SK-N-SH (cell line): ENCODE data around the gene DNMT3A. TPM values are rescaled to one million over a fixed set of nuclear protein-coding genes. Genes with fewer than 3 reads are reported as not detected.
A peak's percentile ranks its signal among the peaks of the same experiment; 100 is the strongest.

Source experiments
- CTCF ChIA-PET: fragments of 300-600, 350-600 bp; formaldehyde crosslinking; extraction: SDS; loops from one replicate; lab custom pipeline; 2021; lab: Yijun Ruan, JAX
- POLR2A ChIA-PET: fragments of 350-600 bp; sonication (Branson Sonifier 250); formaldehyde crosslinking; extraction: SDS; loops from one replicate; lab custom pipeline; 2020; ENCODE audit warnings: antibody characterized with exemption, inconsistent platforms; lab: Yijun Ruan, JAX
- DNase-seq: peaks from one replicate; pipeline ENCODE4 v3.0.0; 2012
- H2AFZ ChIP-seq: fragments of 200-600 bp; sonication (generic); 2 replicates; pipeline ENCODE4 v1.8.1; 2016; ENCODE audit warnings: antibody characterized with exemption, mild to moderate bottlenecking, low read depth
- H3F3A ChIP-seq: fragments of 200-600 bp; sonication (generic); replicated peaks from 2 replicates; pipeline ENCODE3; 2016; ENCODE audit warnings: antibody characterized with exemption, mild to moderate bottlenecking; ENCODE audit not compliant: insufficient read depth
- H3K27ac ChIP-seq, 2 experiments: fragments of 200-500 bp in 1 of 2; fragments of 200-600 bp in 1 of 2; sonication (Bioruptor generic) in 1 of 2; sonication (generic), shearing (Covaris generic) in 1 of 2; 2 replicates each; pipeline versions ENCODE4 v1.5.1 to v1.6.1; 2014 to 2016; ENCODE audit warnings: low read depth in 2 of 2, inconsistent platforms in 1 of 2, low read length in 1 of 2, mild to moderate bottlenecking in 1 of 2, mixed read lengths in 1 of 2
- H3K27me3 ChIP-seq: fragments of 200-600 bp; sonication (generic), shearing (Covaris generic); 2 replicates; pipeline ENCODE4 v1.6.1; 2016; ENCODE audit warnings: mixed run types; ENCODE audit not compliant: insufficient read depth
- H3K36me3 ChIP-seq, 2 experiments: fragments of 200-500 bp in 1 of 2; fragments of 200-600 bp in 1 of 2; sonication (Bioruptor generic) in 1 of 2; sonication (generic) in 1 of 2; replicated peaks in 1 of 2; 2 replicates each; pipeline versions ENCODE3 to v1.5.1; 2014 to 2016; ENCODE audit warnings: low read length in 1 of 2, mild to moderate bottlenecking in 1 of 2; ENCODE audit not compliant: insufficient read depth in 2 of 2, control insufficient read depth in 1 of 2
- H3K4me1 ChIP-seq, 2 experiments: fragments of 200-500 bp in 1 of 2; fragments of 200-600 bp in 1 of 2; sonication (Bioruptor generic) in 1 of 2; sonication (generic), shearing (Covaris generic) in 1 of 2; 2 replicates each; pipeline versions ENCODE4 v1.5.1 to v1.6.1; 2014 to 2016; ENCODE audit warnings: low read depth in 1 of 2, low read length in 1 of 2, mixed run types in 1 of 2; ENCODE audit not compliant: insufficient read depth in 2 of 2, control insufficient read depth in 1 of 2
- H3K4me2 ChIP-seq: fragments of 200-600 bp; sonication (generic), shearing (Covaris generic); 2 replicates; pipeline ENCODE4 v1.6.1; 2017; ENCODE audit warnings: mixed run types
- H3K4me3 ChIP-seq, 2 experiments: fragments of 200-500 bp in 1 of 2; fragments of 200-600 bp in 1 of 2; sonication (Bioruptor generic) in 1 of 2; sonication (generic), shearing (Covaris generic) in 1 of 2; 2 replicates each; pipeline versions ENCODE4 v1.5.1 to v1.8.1; 2014 to 2016; ENCODE audit warnings: low read depth in 2 of 2, inconsistent platforms in 1 of 2, low read length in 1 of 2, mild to moderate bottlenecking in 1 of 2, mixed read lengths in 1 of 2, moderate library complexity in 1 of 2
- H3K79me2 ChIP-seq: fragments of 200-600 bp; sonication (generic); 2 replicates; pipeline ENCODE4 v1.8.1; 2017; ENCODE audit warnings: mild to moderate bottlenecking; ENCODE audit not compliant: insufficient read depth
- H3K9ac ChIP-seq: fragments of 200-600 bp; sonication (generic); 2 replicates; pipeline ENCODE4 v1.6.1; 2017; ENCODE audit warnings: mixed run types
- H3K9me2 ChIP-seq: fragments of 200-600 bp; sonication (generic); 2 replicates; pipeline ENCODE4 v1.6.1; 2017; ENCODE audit warnings: mixed run types
- H3K9me3 ChIP-seq: fragments of 200-600 bp; sonication (generic); 2 replicates; pipeline ENCODE4 v1.6.1; 2017; ENCODE audit warnings: mixed run types, mild to moderate bottlenecking, moderate library complexity
- H4K20me1 ChIP-seq: fragments of 200-600 bp; sonication (generic); 2 replicates; pipeline ENCODE4 v1.6.1; 2017; ENCODE audit warnings: mild to moderate bottlenecking, mixed run types; ENCODE audit not compliant: insufficient read depth
- CHD2 ChIP-seq: fragments of 150-350 bp; IDR thresholded peaks from 2 replicates; pipeline ENCODE4 v1.6.1; 2018; ENCODE audit warnings: low read length; ENCODE audit not compliant: partially characterized antibody
- MEF2A ChIP-seq: IDR thresholded peaks from 2 replicates; pipeline ENCODE4 v1.4.0; 2012; ENCODE audit warnings: low read depth, borderline replicate concordance
- RFX5 ChIP-seq: IDR thresholded peaks from 2 replicates; pipeline ENCODE4 v1.6.1; 2012; ENCODE audit warnings: mild to moderate bottlenecking, improper control_type of control experiment, low read length
- SIN3A ChIP-seq: IDR thresholded peaks from 2 replicates; pipeline ENCODE4 v1.6.1; 2012; ENCODE audit warnings: low read depth, mild to moderate bottlenecking, low read length, moderate library complexity, borderline replicate concordance
- TAF1 ChIP-seq: IDR thresholded peaks from 2 replicates; pipeline ENCODE4 v1.6.1; 2012; ENCODE audit warnings: low read depth, mild to moderate bottlenecking, low read length, moderate library complexity, borderline replicate concordance
- WGBS: methylation state at CpG from one replicate; pipeline ENCODE4 v1.1.6; 2017; ENCODE audit warnings: low lambda C conversion rate; 5-methylcytosine and 5-hydroxymethylcytosine counted together
- polyA plus RNA-seq, 3 experiments: library from polyadenylated mRNA; depleted of rRNA; stranded (reverse); fragments of >200 nt; gene quantifications; 2 replicates each; pipeline ENCODE4 v1.2.3, GENCODE V29; 2012
- TF ChIP-seq, protein P1 (sequence below): IDR thresholded peaks from 2 replicates; pipeline ENCODE4; 2012
- TF ChIP-seq, protein P2 (sequence below): IDR thresholded peaks from 2 replicates; pipeline ENCODE4 v1.6.1; 2012; ENCODE audit warnings: mild to moderate bottlenecking, low read depth, low read length, moderate library complexity
- TF ChIP-seq, protein P3 (sequence below): IDR thresholded peaks from 2 replicates; pipeline ENCODE4 v1.4.0; 2012; ENCODE audit warnings: low read depth
- TF ChIP-seq, protein P4 (sequence below): IDR thresholded peaks from 2 replicates; pipeline ENCODE4 v1.4.0; 2012; ENCODE audit warnings: low read depth, borderline replicate concordance

Gene DNMT3A
- polyA plus RNA-seq, 1 of the 3 experiments (the other 2 are of a cell fraction): 5.6 TPM

GRCh38 chr2:25362049-25362433, 20.3 kb upstream of the DNMT3A start (continued):
- TF ChIP-seq, protein P1, sequence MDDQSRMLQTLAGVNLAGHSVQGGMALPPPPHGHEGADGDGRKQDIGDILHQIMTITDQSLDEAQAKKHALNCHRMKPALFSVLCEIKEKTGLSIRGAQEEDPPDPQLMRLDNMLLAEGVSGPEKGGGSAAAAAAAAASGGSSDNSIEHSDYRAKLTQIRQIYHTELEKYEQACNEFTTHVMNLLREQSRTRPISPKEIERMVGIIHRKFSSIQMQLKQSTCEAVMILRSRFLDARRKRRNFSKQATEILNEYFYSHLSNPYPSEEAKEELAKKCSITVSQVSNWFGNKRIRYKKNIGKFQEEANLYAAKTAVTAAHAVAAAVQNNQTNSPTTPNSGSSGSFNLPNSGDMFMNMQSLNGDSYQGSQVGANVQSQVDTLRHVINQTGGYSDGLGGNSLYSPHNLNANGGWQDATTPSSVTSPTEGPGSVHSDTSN: no peak; the same call in 1 of the 2 replicates
- TF ChIP-seq, protein P2, sequence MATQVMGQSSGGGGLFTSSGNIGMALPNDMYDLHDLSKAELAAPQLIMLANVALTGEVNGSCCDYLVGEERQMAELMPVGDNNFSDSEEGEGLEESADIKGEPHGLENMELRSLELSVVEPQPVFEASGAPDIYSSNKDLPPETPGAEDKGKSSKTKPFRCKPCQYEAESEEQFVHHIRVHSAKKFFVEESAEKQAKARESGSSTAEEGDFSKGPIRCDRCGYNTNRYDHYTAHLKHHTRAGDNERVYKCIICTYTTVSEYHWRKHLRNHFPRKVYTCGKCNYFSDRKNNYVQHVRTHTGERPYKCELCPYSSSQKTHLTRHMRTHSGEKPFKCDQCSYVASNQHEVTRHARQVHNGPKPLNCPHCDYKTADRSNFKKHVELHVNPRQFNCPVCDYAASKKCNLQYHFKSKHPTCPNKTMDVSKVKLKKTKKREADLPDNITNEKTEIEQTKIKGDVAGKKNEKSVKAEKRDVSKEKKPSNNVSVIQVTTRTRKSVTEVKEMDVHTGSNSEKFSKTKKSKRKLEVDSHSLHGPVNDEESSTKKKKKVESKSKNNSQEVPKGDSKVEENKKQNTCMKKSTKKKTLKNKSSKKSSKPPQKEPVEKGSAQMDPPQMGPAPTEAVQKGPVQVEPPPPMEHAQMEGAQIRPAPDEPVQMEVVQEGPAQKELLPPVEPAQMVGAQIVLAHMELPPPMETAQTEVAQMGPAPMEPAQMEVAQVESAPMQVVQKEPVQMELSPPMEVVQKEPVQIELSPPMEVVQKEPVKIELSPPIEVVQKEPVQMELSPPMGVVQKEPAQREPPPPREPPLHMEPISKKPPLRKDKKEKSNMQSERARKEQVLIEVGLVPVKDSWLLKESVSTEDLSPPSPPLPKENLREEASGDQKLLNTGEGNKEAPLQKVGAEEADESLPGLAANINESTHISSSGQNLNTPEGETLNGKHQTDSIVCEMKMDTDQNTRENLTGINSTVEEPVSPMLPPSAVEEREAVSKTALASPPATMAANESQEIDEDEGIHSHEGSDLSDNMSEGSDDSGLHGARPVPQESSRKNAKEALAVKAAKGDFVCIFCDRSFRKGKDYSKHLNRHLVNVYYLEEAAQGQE: peak; percentile 6; the same call in 1 of the 2 replicates
- no peak for TF ChIP-seq MEF2A
- TF ChIP-seq, protein P3, sequence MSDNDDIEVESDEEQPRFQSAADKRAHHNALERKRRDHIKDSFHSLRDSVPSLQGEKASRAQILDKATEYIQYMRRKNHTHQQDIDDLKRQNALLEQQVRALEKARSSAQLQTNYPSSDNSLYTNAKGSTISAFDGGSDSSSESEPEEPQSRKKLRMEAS: peak; percentile 51; the same call in 1 of the 2 replicates

GRCh38 chr2:25361261-25362048, 19.7 kb upstream of the DNMT3A start:
- 58% methylated on average over 32 of the region's 34 CpGs for WGBS
- no peaks in the 10 kb centered on the region for H3K36me3 ChIP-seq
- peak overlapping the region; percentile 54 for H3K4me2 ChIP-seq
- no peak overlapping the region for H3K9ac ChIP-seq
- no peak overlapping the region for H3K27ac ChIP-seq
- ChIA-PET POLR2A (interaction anchor here (0.6 to 1.4 kb wide), 5 partner anchors 15 to 444 kb away, joined by 3 to 6 read pairs (median 4); no protein-coding TSS in a partner anchor), CTCF (interaction anchor here (0.6 to 6.3 kb wide), 59 partner anchors 8 to 675 kb away, joined by 3 to 71 read pairs (median 5); partner anchors contain the start of gene DNMT3A)
- H3K27me3 ChIP-seq: no peaks in the 10 kb centered on the region
- no peaks in the 10 kb centered on the region for H4K20me1 ChIP-seq
- H3K9me2 ChIP-seq: no peaks in the 10 kb centered on the region
- no peaks in the 10 kb centered on the region for H3K9me3 ChIP-seq
- H3K4me1 ChIP-seq: peaks cover 0 to 20% of the 10 kb centered on the region in 2 experiments; a peak in 2 of 4 replicates
- no peaks in the 10 kb centered on the region for H3K79me2 ChIP-seq
- H2AFZ ChIP-seq: peak overlapping the region; percentile 55
- peak overlapping the region; percentile 18 to 30; a peak in 3 of 4 replicates for H3K4me3 ChIP-seq
- DNase-seq: no peak
- H3F3A ChIP-seq: no peaks in the 10 kb centered on the region
- TF ChIP-seq, protein P4, sequence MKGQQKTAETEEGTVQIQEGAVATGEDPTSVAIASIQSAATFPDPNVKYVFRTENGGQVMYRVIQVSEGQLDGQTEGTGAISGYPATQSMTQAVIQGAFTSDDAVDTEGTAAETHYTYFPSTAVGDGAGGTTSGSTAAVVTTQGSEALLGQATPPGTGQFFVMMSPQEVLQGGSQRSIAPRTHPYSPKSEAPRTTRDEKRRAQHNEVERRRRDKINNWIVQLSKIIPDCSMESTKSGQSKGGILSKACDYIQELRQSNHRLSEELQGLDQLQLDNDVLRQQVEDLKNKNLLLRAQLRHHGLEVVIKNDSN: no peak
- TF ChIP-seq TAF1: no peak
- TF ChIP-seq RFX5: no peak
- TF ChIP-seq, protein P3: no peak
- no peak for TF ChIP-seq SIN3A
- no peak for TF ChIP-seq CHD2
- no peak for TF ChIP-seq MEF2A
